MM.1S (cell line): ENCODE results near the gene RAPGEF4.

ENCODE experiments used
- DNase-seq: peaks from one replicate; pipeline ENCODE4 v3.0.0-alpha.2; 2015
- H2AFZ ChIP-seq: fragments of 300-600 bp; sonication (generic); 2 replicates; pipeline ENCODE4 v1.6.0; 2016; ENCODE audit warnings: antibody characterized with exemption, low read length
- H3F3A ChIP-seq: fragments of 300-600 bp; sonication (generic); 2 replicates; pipeline ENCODE4 v1.6.1; 2016; ENCODE audit warnings: mild to moderate bottlenecking, antibody characterized with exemption, low read length, moderate library complexity, mixed read lengths; ENCODE audit not compliant: insufficient read depth
- H3K27ac ChIP-seq: fragments of 300-600 bp; sonication (generic); 2 replicates; pipeline ENCODE4 v1.5.1; 2016; ENCODE audit warnings: mild to moderate bottlenecking, low read length
- H3K27me3 ChIP-seq: fragments of 300-600 bp; sonication (generic); replicated peaks from 2 replicates; pipeline ENCODE4 v1.6.0; 2016; ENCODE audit warnings: low read length; ENCODE audit not compliant: insufficient read depth
- H3K36me3 ChIP-seq: fragments of 300-600 bp; sonication (generic); replicated peaks from 2 replicates; pipeline ENCODE4 v1.6.1; 2016; ENCODE audit warnings: mild to moderate bottlenecking, low read length, mixed read lengths; ENCODE audit not compliant: insufficient read depth
- H3K4me1 ChIP-seq: fragments of 300-600 bp; sonication (generic); 2 replicates; pipeline ENCODE4 v1.6.1; 2016; ENCODE audit warnings: low read length, mixed read lengths
- H3K4me2 ChIP-seq: fragments of 300-600 bp; sonication (generic); 2 replicates; pipeline ENCODE4 v1.6.0; 2016; ENCODE audit warnings: low read depth, low read length
- H3K4me3 ChIP-seq: fragments of 300-600 bp; sonication (generic); 2 replicates; pipeline ENCODE4 v1.5.1; 2016; ENCODE audit warnings: low read length, mixed read lengths
- H3K79me2 ChIP-seq: fragments of 300-600 bp; sonication (generic); 2 replicates; pipeline ENCODE4 v1.6.1; 2016; ENCODE audit warnings: mixed run types, low read length, mixed read lengths
- H3K9ac ChIP-seq: fragments of 300-600 bp; sonication (generic); 2 replicates; pipeline ENCODE4 v1.6.1; 2016; ENCODE audit warnings: low read length, mixed read lengths
- H3K9me2 ChIP-seq: fragments of 300-600 bp; sonication (generic); replicated peaks from 2 replicates; pipeline ENCODE4 v1.6.1; 2016; ENCODE audit warnings: mild to moderate bottlenecking, low read length, mixed read lengths; ENCODE audit not compliant: insufficient read depth
- H3K9me3 ChIP-seq: fragments of 300-600 bp; sonication (generic); replicated peaks from 2 replicates; pipeline ENCODE4 v1.6.1; 2016; ENCODE audit warnings: mild to moderate bottlenecking, low read length, mixed read lengths; ENCODE audit not compliant: insufficient read depth
- H4K20me1 ChIP-seq: fragments of 300-600 bp; sonication (generic); 2 replicates; pipeline ENCODE4 v1.6.1; 2016; ENCODE audit warnings: mild to moderate bottlenecking, low read length, moderate library complexity, mixed read lengths; ENCODE audit not compliant: insufficient read depth
- EZH2 ChIP-seq: fragments of 300-600 bp; sonication (generic); optimal IDR thresholded peaks from 2 replicates; pipeline ENCODE3; 2017; ENCODE audit warnings: low read depth, mild to moderate bottlenecking, antibody characterized with exemption, low read length, mixed read lengths
- EZH2phosphoT487 ChIP-seq: fragments of 300-600 bp; sonication (generic); IDR thresholded peaks from 2 replicates; pipeline ENCODE4 v1.6.1; 2018; ENCODE audit warnings: antibody characterized with exemption, low read length
- TF ChIP-seq, protein P1 (sequence below): fragments of 300-600 bp; sonication (generic); IDR thresholded peaks from 2 replicates; pipeline ENCODE4 v1.5.1; 2016; ENCODE audit warnings: antibody characterized with exemption, low read length, mixed read lengths

The RAPGEF4 gene

DNA sequence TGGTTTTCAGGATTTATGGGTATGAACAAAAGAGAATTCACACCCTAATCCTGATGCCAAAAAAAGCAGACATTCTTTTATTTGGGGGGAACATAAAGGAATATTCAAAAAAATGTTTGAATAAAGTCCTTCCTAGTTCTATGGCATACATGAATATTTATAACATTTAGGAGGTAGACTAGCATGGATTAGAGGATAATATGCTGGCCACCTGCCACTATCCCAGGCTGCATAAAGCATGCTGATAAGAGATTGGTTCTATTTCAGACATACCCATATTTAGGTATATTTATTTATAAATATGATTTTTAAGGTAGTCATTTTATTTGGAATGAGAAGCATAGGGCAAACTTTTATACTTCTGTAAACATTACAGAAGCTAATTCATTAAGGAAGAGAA, 305.1 kb downstream of the RAPGEF4 start:
- Histone ChIP-seq H3K27me3 (no peaks in the 10 kb centered on the region), H4K20me1 (no peaks in the 10 kb centered on the region), H3K4me2 (no peak overlapping the region), H3K9me3 (no peaks in the 10 kb centered on the region), H3K4me3 (no peak overlapping the region), H3K9ac (no peak overlapping the region), H3K36me3 (no peaks in the 10 kb centered on the region), H3K4me1 (no peaks in the 10 kb centered on the region), H2AFZ (no peak overlapping the region), H3K79me2 (no peaks in the 10 kb centered on the region), H3K9me2 (no peaks in the 10 kb centered on the region), H3F3A (no peaks in the 10 kb centered on the region), H3K27ac (no peak overlapping the region)
- TF ChIP-seq, protein P1, sequence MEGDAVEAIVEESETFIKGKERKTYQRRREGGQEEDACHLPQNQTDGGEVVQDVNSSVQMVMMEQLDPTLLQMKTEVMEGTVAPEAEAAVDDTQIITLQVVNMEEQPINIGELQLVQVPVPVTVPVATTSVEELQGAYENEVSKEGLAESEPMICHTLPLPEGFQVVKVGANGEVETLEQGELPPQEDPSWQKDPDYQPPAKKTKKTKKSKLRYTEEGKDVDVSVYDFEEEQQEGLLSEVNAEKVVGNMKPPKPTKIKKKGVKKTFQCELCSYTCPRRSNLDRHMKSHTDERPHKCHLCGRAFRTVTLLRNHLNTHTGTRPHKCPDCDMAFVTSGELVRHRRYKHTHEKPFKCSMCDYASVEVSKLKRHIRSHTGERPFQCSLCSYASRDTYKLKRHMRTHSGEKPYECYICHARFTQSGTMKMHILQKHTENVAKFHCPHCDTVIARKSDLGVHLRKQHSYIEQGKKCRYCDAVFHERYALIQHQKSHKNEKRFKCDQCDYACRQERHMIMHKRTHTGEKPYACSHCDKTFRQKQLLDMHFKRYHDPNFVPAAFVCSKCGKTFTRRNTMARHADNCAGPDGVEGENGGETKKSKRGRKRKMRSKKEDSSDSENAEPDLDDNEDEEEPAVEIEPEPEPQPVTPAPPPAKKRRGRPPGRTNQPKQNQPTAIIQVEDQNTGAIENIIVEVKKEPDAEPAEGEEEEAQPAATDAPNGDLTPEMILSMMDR: no peak
- TF ChIP-seq EZH2phosphoT487 (no peak), EZH2 (no peak)
- DNase-seq: no peak

DNA sequence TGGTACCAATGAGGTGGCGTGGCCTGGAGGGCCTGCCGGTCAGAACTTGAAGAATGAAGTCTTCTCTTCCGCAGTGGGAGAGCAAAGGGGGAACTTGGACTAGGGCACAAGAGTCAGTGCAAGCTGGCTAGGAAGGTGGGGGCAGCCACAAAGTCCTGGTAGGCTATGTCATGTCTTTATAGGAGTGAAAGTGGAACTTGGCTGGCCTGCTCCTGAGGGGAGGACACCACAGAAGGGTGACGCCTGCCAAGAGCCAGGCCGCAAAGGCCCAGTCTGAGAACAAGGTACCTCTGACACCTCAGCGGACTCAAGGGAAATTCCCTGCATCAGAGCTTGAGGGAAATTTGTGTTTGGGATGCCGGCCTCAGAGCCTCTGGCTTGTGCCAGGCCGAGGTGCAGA, 307.8 kb downstream of the RAPGEF4 start:
- Histone ChIP-seq H3K4me3 (no peak overlapping the region), H3K27ac (no peak overlapping the region), H3K9me3 (no peaks in the 10 kb centered on the region), H3K4me2 (no peak overlapping the region), H3K9ac (no peak overlapping the region), H3K9me2 (no peaks in the 10 kb centered on the region), H3K36me3 (no peaks in the 10 kb centered on the region), H3K79me2 (no peaks in the 10 kb centered on the region), H4K20me1 (no peaks in the 10 kb centered on the region), H3K27me3 (no peaks in the 10 kb centered on the region), H3F3A (no peaks in the 10 kb centered on the region), H3K4me1 (no peaks in the 10 kb centered on the region), H2AFZ (no peak overlapping the region)
- TF ChIP-seq, protein P1: no peak
- no peak for TF ChIP-seq EZH2phosphoT487
- TF ChIP-seq EZH2: no peak
- no peak for DNase-seq

DNA sequence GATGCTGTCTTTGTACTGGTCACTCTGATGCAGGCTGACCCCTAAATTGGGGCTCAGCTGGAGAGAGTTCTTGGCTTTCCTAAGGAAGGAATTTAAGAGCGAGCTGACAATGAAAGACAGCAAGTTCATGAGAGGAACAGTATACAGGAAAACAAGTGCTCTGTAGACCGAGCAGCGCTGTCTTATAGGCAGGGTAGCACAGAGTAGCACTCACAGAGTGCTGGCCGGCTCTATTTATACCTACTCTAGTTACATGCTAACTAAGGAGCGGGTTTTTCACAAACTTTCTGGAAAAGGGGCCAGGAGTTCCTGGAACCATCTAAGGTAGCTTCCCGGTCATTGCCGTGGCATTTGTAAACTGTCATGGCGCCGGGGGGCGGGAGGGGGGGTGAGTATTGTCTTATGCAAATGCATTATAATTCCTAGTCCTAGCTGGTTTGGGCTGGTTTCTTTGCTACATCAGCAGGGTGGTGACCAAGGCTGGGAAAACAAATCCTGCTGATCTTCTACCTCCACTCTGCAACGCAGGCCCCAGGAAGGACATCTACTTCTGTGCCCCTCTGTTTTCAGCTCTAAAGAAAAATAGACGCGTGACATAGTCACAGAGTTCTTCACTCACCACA, 308.4 kb downstream of the RAPGEF4 start:
- H3K4me2 ChIP-seq: no peak overlapping the region
- H3K9me3 ChIP-seq: no peaks in the 10 kb centered on the region
- H4K20me1 ChIP-seq: no peaks in the 10 kb centered on the region
- H3K27ac ChIP-seq: no peak overlapping the region
- no peaks in the 10 kb centered on the region for H3F3A ChIP-seq
- DNase-seq: no peak
- H2AFZ ChIP-seq: no peak overlapping the region
- H3K27me3 ChIP-seq: no peaks in the 10 kb centered on the region
- H3K36me3 ChIP-seq: no peaks in the 10 kb centered on the region
- no peaks in the 10 kb centered on the region for H3K79me2 ChIP-seq
- no peak overlapping the region for H3K9ac ChIP-seq
- TF ChIP-seq EZH2 (no peak), EZH2phosphoT487 (no peak)
- TF ChIP-seq, protein P1: no peak
- H3K4me1 ChIP-seq: no peaks in the 10 kb centered on the region
- no peak overlapping the region for H3K4me3 ChIP-seq
- H3K9me2 ChIP-seq: no peaks in the 10 kb centered on the region
